Measurements from ENCODE around the gene TPRKB.
"Not testable (repeated sequence)": the region's sequence is repeated elsewhere in the genome, so short reads cannot be mapped to it uniquely, and the experiment has no call there.

GRCh38 chr2:73701448-73701765 is 35.7 kb downstream of the TPRKB start:
- TF ChIP-seq CTCF, POLR2A (IDR thresholded peaks at IDR 0.05): not testable (repeated sequence)
